Hindlimb muscle (tissue), 1 donor: Measurements from ENCODE around the gene SLC66A3. TPM values are rescaled to one million over a fixed set of nuclear protein-coding genes. Genes with fewer than 3 reads are reported as not detected.
A peak's percentile ranks its signal among the peaks of the same experiment; 100 is the strongest.

Source experiments
- DNase-seq: peaks from one replicate; pipeline ENCODE4 v3.0.0-alpha.2; 2013
- polyA plus RNA-seq: library from polyadenylated mRNA; unstranded; fragments of 120-200 nt; gene quantifications from one replicate; pipeline ENCODE4 v1.2.1, GENCODE V29; 2013; ENCODE audit not compliant: insufficient read length

The SLC66A3 gene
- polyA plus RNA-seq, 1 donor, result 12.6 TPM

- no peak for DNase-seq
Observed at GRCh38 chr2:11140492-11140891, 14.8 kb upstream of the SLC66A3 start.

GRCh38 chr2:11141319-11141718, 13.9 kb upstream of the SLC66A3 start:
- no peak for DNase-seq

- no peak for DNase-seq
Observed at GRCh38 chr2:11142330-11142729, 12.9 kb upstream of the SLC66A3 start.

- no peak for DNase-seq
Observed at GRCh38 chr2:11142987-11143386, 12.3 kb upstream of the SLC66A3 start.

GRCh38 chr2:11144077-11144737, 11.1 kb upstream of the SLC66A3 start:
- no peak for DNase-seq

- DNase-seq, result no peak
Observed at GRCh38 chr2:11144738-11145079, 10.6 kb upstream of the SLC66A3 start.

- DNase-seq, result no peak
Observed at GRCh38 chr2:11145350-11145749, 9.9 kb upstream of the SLC66A3 start.

- DNase-seq, result no peak
Observed at GRCh38 chr2:11146076-11146475, 9.2 kb upstream of the SLC66A3 start.

GRCh38 chr2:11147263-11147662, 8.0 kb upstream of the SLC66A3 start:
- no peak for DNase-seq

GRCh38 chr2:11152591-11152990, 2.7 kb upstream of the SLC66A3 start:
- DNase-seq, result no peak

- peak; percentile 30 for DNase-seq
Observed at GRCh38 chr2:11154016-11154922, 998 bp upstream of the SLC66A3 start.

GRCh38 chr2:11154923-11155380, 315 bp upstream of the SLC66A3 start:
- peak; percentile 93 for DNase-seq

GRCh38 chr2:11156396-11157075, 1.3 kb downstream of the SLC66A3 start:
- DNase-seq, result no peak

GRCh38 chr2:11157296-11157695, 2.0 kb downstream of the SLC66A3 start:
- DNase-seq, result no peak

- no peak for DNase-seq
Observed at GRCh38 chr2:11157731-11158130, 2.5 kb downstream of the SLC66A3 start.

- DNase-seq, result no peak
Observed at GRCh38 chr2:11158916-11159573, 3.8 kb downstream of the SLC66A3 start.

GRCh38 chr2:11159574-11160170, 4.4 kb downstream of the SLC66A3 start:
- DNase-seq, result no peak

- DNase-seq, result no peak
Observed at GRCh38 chr2:11160256-11160655, 5.0 kb downstream of the SLC66A3 start.

GRCh38 chr2:11160731-11161455, 5.6 kb downstream of the SLC66A3 start:
- no peak for DNase-seq

GRCh38 chr2:11161747-11162146, 6.5 kb downstream of the SLC66A3 start:
- no peak for DNase-seq

GRCh38 chr2:11163439-11164317, 8.4 kb downstream of the SLC66A3 start:
- DNase-seq, result no peak
